GM23338 (cell line): ENCODE measurements around the gene HIVEP3. TPM values are rescaled to one million over a fixed set of nuclear protein-coding genes. Genes with fewer than 3 reads are reported as not detected.

Source experiments
- ATAC-seq: fragments of 200-7000 bp; cut with Tn5 transposase; 3 replicates; pipeline ENCODE4 v1.9.1; 2020
- DNase-seq: peaks from one replicate; pipeline ENCODE4 v3.0.0-alpha.2; 2015; ENCODE audit warnings: low spot score
- H2AFZ ChIP-seq: fragments of 200-600 bp; sonication (generic); 2 replicates; pipeline ENCODE4 v1.8.0; 2016; ENCODE audit warnings: antibody characterized with exemption, mild to moderate bottlenecking, moderate library complexity
- H3F3A ChIP-seq: fragments of 200-600 bp; sonication (generic); replicated peaks from 2 replicates; pipeline ENCODE4 v1.8.0; 2017; ENCODE audit warnings: antibody characterized with exemption, mixed run types, low read depth
- H3K27ac ChIP-seq: fragments of 200-600 bp; sonication (generic); 2 replicates; pipeline ENCODE4 v1.6.1; 2016; ENCODE audit warnings: low read depth
- H3K27me3 ChIP-seq: fragments of 200-600 bp; sonication (generic); 2 replicates; pipeline ENCODE4 v1.8.0; 2016; ENCODE audit warnings: mild to moderate bottlenecking, mixed run types, moderate library complexity; ENCODE audit not compliant: insufficient read depth
- H3K36me3 ChIP-seq: fragments of 200-600 bp; sonication (generic); 2 replicates; pipeline ENCODE4 v1.8.0; 2016; ENCODE audit warnings: mild to moderate bottlenecking; ENCODE audit not compliant: insufficient read depth
- H3K4me1 ChIP-seq: fragments of 200-600 bp; sonication (generic); 2 replicates; pipeline ENCODE4 v1.8.0; 2016; ENCODE audit warnings: mild to moderate bottlenecking, moderate library complexity; ENCODE audit not compliant: insufficient read depth
- H3K4me2 ChIP-seq: fragments of 200-600 bp; sonication (generic); 2 replicates; pipeline ENCODE4 v1.7.1; 2017; ENCODE audit warnings: mixed run types
- H3K4me3 ChIP-seq: fragments of 200-600 bp; sonication (generic); 2 replicates; pipeline ENCODE4 v1.6.1; 2016; ENCODE audit warnings: mixed run types
- H3K79me2 ChIP-seq: fragments of 200-600 bp; sonication (generic); replicated peaks from 2 replicates; pipeline ENCODE4 v1.8.0; 2017; ENCODE audit warnings: mild to moderate bottlenecking; ENCODE audit not compliant: insufficient read depth
- H3K9me2 ChIP-seq: fragments of 200-600 bp; sonication (generic); 2 replicates; pipeline ENCODE4 v1.8.0; 2017; ENCODE audit not compliant: insufficient read depth
- H4K20me1 ChIP-seq: fragments of 200-600 bp; sonication (generic); replicated peaks from 2 replicates; pipeline ENCODE4 v1.8.0; 2017; ENCODE audit warnings: mild to moderate bottlenecking; ENCODE audit not compliant: insufficient read depth
- H3K27ac Mint-ChIP-seq: 2 replicates; pipeline ENCODE4 v1.8.0; 2020; ENCODE audit warnings: inconsistent platforms, mild to moderate bottlenecking, moderate library complexity, mixed read lengths
- H3K27me3 Mint-ChIP-seq: 3 replicates; pipeline ENCODE4 v1.8.0; 2022; ENCODE audit warnings: low read depth, mild to moderate bottlenecking, moderate library complexity, mixed read lengths, inconsistent platforms; ENCODE audit not compliant: insufficient read depth, poor library complexity
- H3K36me3 Mint-ChIP-seq: 3 replicates; pipeline ENCODE4 v1.8.0; 2021; ENCODE audit warnings: low read depth, mild to moderate bottlenecking, inconsistent platforms, moderate library complexity, mixed read lengths
- H3K4me1 Mint-ChIP-seq: 3 replicates; pipeline ENCODE4 v1.8.0; 2020; ENCODE audit warnings: mild to moderate bottlenecking, inconsistent platforms, mixed read lengths
- H3K4me3 Mint-ChIP-seq: 3 replicates; pipeline ENCODE4 v1.8.0; 2021; ENCODE audit warnings: moderate library complexity, mild to moderate bottlenecking, inconsistent platforms, mixed read lengths
- H3K9me3 Mint-ChIP-seq: 3 replicates; pipeline ENCODE4 v1.8.0; 2020; ENCODE audit warnings: moderate library complexity, mild to moderate bottlenecking, inconsistent platforms, mixed read lengths
- CREB1 ChIP-seq: fragments of 250-450 bp; sonication (Bioruptor Pico); IDR thresholded peaks from 2 replicates; pipeline ENCODE4 v1.5.0; 2020; ENCODE audit warnings: low read depth, mild to moderate bottlenecking, moderate library complexity
- ETS1 ChIP-seq: IDR thresholded peaks from 2 replicates; pipeline ENCODE4 v1.6.1; 2016; ENCODE audit warnings: antibody characterized with exemption
- EZH2 ChIP-seq: fragments of 200-600 bp; sonication (generic); IDR thresholded peaks from one replicate; pipeline ENCODE4 v1.8.0; 2017; ENCODE audit warnings: antibody characterized with exemption, mild to moderate bottlenecking, low read depth; ENCODE audit not compliant: unreplicated experiment
- EZH2phosphoT487 ChIP-seq: fragments of 200-600 bp; sonication (generic); IDR thresholded peaks from one replicate; pipeline ENCODE4 v1.8.1; 2018; ENCODE audit warnings: antibody characterized with exemption; ENCODE audit not compliant: unreplicated experiment
- JUNB ChIP-seq: IDR thresholded peaks from one replicate; pipeline ENCODE4 v1.6.1; 2016; ENCODE audit warnings: antibody characterized with exemption; ENCODE audit not compliant: unreplicated experiment
- NANOG ChIP-seq: IDR thresholded peaks from 2 replicates; pipeline ENCODE4 v1.6.1; 2016; ENCODE audit warnings: antibody characterized with exemption, borderline replicate concordance
- POLR2AphosphoS5 ChIP-seq: IDR thresholded peaks from 2 replicates; pipeline ENCODE4 v1.6.1; 2016; ENCODE audit warnings: antibody characterized with exemption, low read depth
- REST ChIP-seq: IDR thresholded peaks from one replicate; pipeline ENCODE4 v1.6.1; 2018; ENCODE audit warnings: antibody characterized with exemption; ENCODE audit not compliant: unreplicated experiment
- STAT1 ChIP-seq: IDR thresholded peaks from one replicate; pipeline ENCODE4 v1.6.1; 2016; ENCODE audit warnings: antibody characterized with exemption; ENCODE audit not compliant: unreplicated experiment
- ZNF114 ChIP-seq: fragments of 250-450 bp; sonication (Bioruptor Pico); IDR thresholded peaks from 2 replicates; pipeline ENCODE4 v1.5.0; 2020; ENCODE audit warnings: mild to moderate bottlenecking, moderate library complexity
- ZNF331 ChIP-seq: fragments of 250-450 bp; sonication (Bioruptor Pico); IDR thresholded peaks from 2 replicates; pipeline ENCODE4 v1.5.0; 2020; ENCODE audit warnings: low read depth, mild to moderate bottlenecking, moderate library complexity
- ZNF462 ChIP-seq: fragments of 250-450 bp; sonication (Bioruptor Pico); IDR thresholded peaks from 2 replicates; pipeline ENCODE4 v1.5.0; 2020; ENCODE audit warnings: mild to moderate bottlenecking, moderate library complexity
- polyA plus RNA-seq: library from polyadenylated mRNA; unstranded; fragments of >200 nt; fragmentation: Nextera tagmentation; extraction: Ambion mirVana; gene quantifications from 2 replicates; pipeline ENCODE4 v1.2.1, GENCODE V29; 2016
- total RNA-seq: library from RNA; depleted of rRNA; stranded (reverse); fragments of >200 nt; shearing (Covaris generic); gene quantifications from 2 replicates; pipeline ENCODE4 v1.2.3, GENCODE V29; 2014
- TF ChIP-seq, protein P1 (sequence below), 2 experiments: fragments of 200-600 bp in 1 of 2; sonication (generic) in 1 of 2; conservative IDR thresholded peaks; 2 replicates each; pipeline versions ENCODE4 v1.5.1 to v1.6.1; 2016 to 2017; ENCODE audit warnings: antibody characterized with exemption in 2 of 2, low read depth in 2 of 2, mild to moderate bottlenecking in 2 of 2, moderate library complexity in 1 of 2

HIVEP3 gene
- total and polyA plus RNA-seq, 2 experiments from 2014 or later = 0.14 to 0.24 TPM

GRCh38 chr1:41707793-41708192 is 210.9 kb downstream of the HIVEP3 start:
- TF ChIP-seq CREB1 (no peak), EZH2phosphoT487 (no peak), ZNF462 (CRISPR knock-in tag) (no peak), JUNB (no peak), ZNF114 (CRISPR knock-in tag) (no peak), POLR2AphosphoS5 (no peak), NANOG (no peak), EZH2 (no peak), ZNF331 (CRISPR knock-in tag) (no peak), REST (no peak), STAT1 (no peak), ETS1 (no peak)
- TF ChIP-seq, protein P1, sequence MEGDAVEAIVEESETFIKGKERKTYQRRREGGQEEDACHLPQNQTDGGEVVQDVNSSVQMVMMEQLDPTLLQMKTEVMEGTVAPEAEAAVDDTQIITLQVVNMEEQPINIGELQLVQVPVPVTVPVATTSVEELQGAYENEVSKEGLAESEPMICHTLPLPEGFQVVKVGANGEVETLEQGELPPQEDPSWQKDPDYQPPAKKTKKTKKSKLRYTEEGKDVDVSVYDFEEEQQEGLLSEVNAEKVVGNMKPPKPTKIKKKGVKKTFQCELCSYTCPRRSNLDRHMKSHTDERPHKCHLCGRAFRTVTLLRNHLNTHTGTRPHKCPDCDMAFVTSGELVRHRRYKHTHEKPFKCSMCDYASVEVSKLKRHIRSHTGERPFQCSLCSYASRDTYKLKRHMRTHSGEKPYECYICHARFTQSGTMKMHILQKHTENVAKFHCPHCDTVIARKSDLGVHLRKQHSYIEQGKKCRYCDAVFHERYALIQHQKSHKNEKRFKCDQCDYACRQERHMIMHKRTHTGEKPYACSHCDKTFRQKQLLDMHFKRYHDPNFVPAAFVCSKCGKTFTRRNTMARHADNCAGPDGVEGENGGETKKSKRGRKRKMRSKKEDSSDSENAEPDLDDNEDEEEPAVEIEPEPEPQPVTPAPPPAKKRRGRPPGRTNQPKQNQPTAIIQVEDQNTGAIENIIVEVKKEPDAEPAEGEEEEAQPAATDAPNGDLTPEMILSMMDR (conservative IDR thresholded peaks at IDR 0.05; ENCODE audit: low read depth in 2 of 2) = no peak
- Mint-ChIP-seq H3K27ac (no peak overlapping the region), H3K9me3 (no peaks in the 10 kb centered on the region), H3K4me1 (no peaks in the 10 kb centered on the region), H3K36me3 (no peaks in the 10 kb centered on the region), H3K4me3 (no peak overlapping the region), H3K27me3 (peaks cover 10% of the 10 kb centered on the region)
- no peaks in the 10 kb centered on the region for H3F3A ChIP-seq
- H2AFZ ChIP-seq = no peak overlapping the region
- no peak overlapping the region for H3K27ac ChIP-seq
- no peaks in the 10 kb centered on the region for H4K20me1 ChIP-seq
- no peaks in the 10 kb centered on the region for H3K4me1 ChIP-seq
- H3K36me3 ChIP-seq = no peaks in the 10 kb centered on the region
- no peak overlapping the region for H3K4me2 ChIP-seq
- H3K79me2 ChIP-seq = no peaks in the 10 kb centered on the region
- no peaks in the 10 kb centered on the region for H3K9me2 ChIP-seq
- no peaks in the 10 kb centered on the region for H3K27me3 ChIP-seq
- no peak overlapping the region for H3K4me3 ChIP-seq
- ATAC-seq = no peak
- DNase-seq = no peak
